Measurements from ENCODE around the gene SH2D4B. TPM values are rescaled to one million over a fixed set of nuclear protein-coding genes. Genes with fewer than 3 reads are reported as not detected.

The SH2D4B gene
- total RNA-seq, 1 experiment from 2014 or later, result 0.07 TPM

DNA sequence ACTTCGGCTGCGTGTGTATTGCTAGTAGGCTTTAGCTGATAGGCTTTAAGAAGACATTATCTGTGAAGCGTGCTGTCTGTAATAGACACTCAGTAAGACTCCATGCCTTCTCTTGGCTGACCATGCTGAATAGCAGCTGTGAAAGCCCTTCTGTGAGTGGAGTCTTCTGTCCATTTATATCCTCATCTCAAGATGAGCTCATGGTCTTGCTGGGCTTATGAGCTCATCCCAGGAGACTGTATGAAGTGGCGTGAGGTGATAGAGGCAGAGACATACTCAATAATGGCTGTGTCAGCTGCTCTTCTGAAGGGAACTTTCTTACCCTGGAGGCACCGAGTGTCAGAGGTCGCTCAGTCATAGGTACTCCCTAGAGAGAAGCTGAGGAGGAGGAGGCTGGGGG, 111.5 kb downstream of the SH2D4B start:
- Histone ChIP-seq H3K9me3 (ENCODE audit: low read length) (no peaks in the 10 kb centered on the region), H3K27me3 (ENCODE audit: low read length) (no peaks in the 10 kb centered on the region), H3K4me2 (ENCODE audit: low read depth, low read length, poor library complexity, severe bottlenecking) (no peak overlapping the region), H3K36me3 (ENCODE audit: insufficient read depth, low read length) (no peaks in the 10 kb centered on the region), H3K79me2 (ENCODE audit: low read length) (no peaks in the 10 kb centered on the region), H3K27ac (ENCODE audit: low read length) (no peak overlapping the region), H3K9ac (ENCODE audit: low read length) (no peak overlapping the region), H3K4me1 (ENCODE audit: low read length) (no peaks in the 10 kb centered on the region), H3K9me2 (replicated peaks; ENCODE audit: insufficient read depth, low read length) (no peaks in the 10 kb centered on the region), H4K20me1 (ENCODE audit: insufficient read depth, low read depth, low read length) (no peaks in the 10 kb centered on the region), H2AFZ (ENCODE audit: low read length) (no peak overlapping the region), H3K4me3 (ENCODE audit: low read length) (no peak overlapping the region)
- DNase-seq, result no peak

DNA sequence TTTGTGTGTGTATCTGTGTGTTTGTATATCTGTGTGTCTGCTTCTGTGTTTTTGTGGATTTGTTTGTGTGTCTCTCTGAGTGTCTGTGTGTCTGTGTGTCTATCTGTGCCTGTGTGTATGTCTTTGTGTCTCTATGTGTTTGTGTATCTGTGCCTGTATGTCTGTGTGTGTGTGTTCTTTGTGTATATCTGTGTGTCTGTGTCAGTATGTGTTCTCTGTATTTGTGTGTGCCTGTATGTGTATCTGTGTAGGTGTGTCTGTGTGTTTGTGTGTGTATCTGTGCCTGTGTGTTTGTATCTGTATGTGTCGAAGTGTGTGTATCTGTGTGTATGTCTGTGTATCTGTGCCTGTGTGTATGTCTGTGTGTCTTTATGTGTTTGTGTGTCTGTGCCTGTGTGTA, 118.2 kb downstream of the SH2D4B start:
- no peak overlapping the region for H3K4me3 ChIP-seq (ENCODE audit: low read length)
- H3K36me3 ChIP-seq (ENCODE audit: insufficient read depth, low read length), result no peaks in the 10 kb centered on the region
- H4K20me1 ChIP-seq (ENCODE audit: insufficient read depth, low read depth, low read length), result no peaks in the 10 kb centered on the region
- H3K9ac ChIP-seq (ENCODE audit: low read length), result no peak overlapping the region
- H3K79me2 ChIP-seq (ENCODE audit: low read length), result no peaks in the 10 kb centered on the region
- no peak for DNase-seq
- no peak overlapping the region for H2AFZ ChIP-seq (ENCODE audit: low read length)
- H3K4me2 ChIP-seq (ENCODE audit: low read depth, low read length, poor library complexity, severe bottlenecking), result no peak overlapping the region
- no peaks in the 10 kb centered on the region for H3K9me2 ChIP-seq (replicated peaks; ENCODE audit: insufficient read depth, low read length)
- H3K9me3 ChIP-seq (ENCODE audit: low read length), result peaks cover 16% of the 10 kb centered on the region
- H3K27ac ChIP-seq (ENCODE audit: low read length), result no peak overlapping the region
- H3K4me1 ChIP-seq (ENCODE audit: low read length), result no peaks in the 10 kb centered on the region
- no peaks in the 10 kb centered on the region for H3K27me3 ChIP-seq (ENCODE audit: low read length)

GRCh38 chr10:80658068-80658467, 120.4 kb downstream of the SH2D4B start:
- Histone ChIP-seq H3K9me3 (ENCODE audit: low read length) (peaks cover 16% of the 10 kb centered on the region), H3K9me2 (replicated peaks; ENCODE audit: insufficient read depth, low read length) (no peaks in the 10 kb centered on the region), H3K27me3 (ENCODE audit: low read length) (no peaks in the 10 kb centered on the region), H3K9ac (ENCODE audit: low read length) (no peak overlapping the region), H3K27ac (ENCODE audit: low read length) (no peak overlapping the region), H3K4me2 (ENCODE audit: low read depth, low read length, poor library complexity, severe bottlenecking) (no peak overlapping the region), H3K4me3 (ENCODE audit: low read length) (no peak overlapping the region), H3K79me2 (ENCODE audit: low read length) (no peaks in the 10 kb centered on the region), H3K4me1 (ENCODE audit: low read length) (no peaks in the 10 kb centered on the region), H2AFZ (ENCODE audit: low read length) (no peak overlapping the region), H3K36me3 (ENCODE audit: insufficient read depth, low read length) (no peaks in the 10 kb centered on the region), H4K20me1 (ENCODE audit: insufficient read depth, low read depth, low read length) (no peaks in the 10 kb centered on the region)
- no peak for DNase-seq

DNA sequence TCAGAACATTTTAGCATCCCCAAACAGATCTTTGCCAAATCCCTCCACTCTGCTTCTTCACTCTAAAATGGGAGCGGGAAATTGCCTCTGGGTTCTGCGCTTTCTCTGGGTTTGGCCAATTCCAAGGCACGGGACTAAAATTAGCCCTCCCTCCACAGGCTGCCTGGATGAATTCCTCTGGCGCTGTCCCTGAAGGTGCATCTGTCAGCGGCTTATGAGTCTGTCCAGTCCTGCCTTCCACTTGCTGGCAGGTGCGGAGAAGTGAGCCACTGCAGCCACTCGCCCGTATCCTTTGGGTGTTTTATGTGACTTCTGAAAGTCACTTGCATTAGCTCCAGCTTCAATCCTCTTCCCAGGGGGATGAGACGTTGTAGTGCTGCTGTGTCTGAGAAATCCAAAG, 121.6 kb downstream of the SH2D4B start:
- Histone ChIP-seq H3K4me2 (ENCODE audit: low read depth, low read length, poor library complexity, severe bottlenecking) (no peak overlapping the region), H2AFZ (ENCODE audit: low read length) (no peak overlapping the region), H3K9me2 (replicated peaks; ENCODE audit: insufficient read depth, low read length) (no peaks in the 10 kb centered on the region), H3K4me3 (ENCODE audit: low read length) (no peak overlapping the region), H3K36me3 (ENCODE audit: insufficient read depth, low read length) (no peaks in the 10 kb centered on the region), H3K4me1 (ENCODE audit: low read length) (no peaks in the 10 kb centered on the region), H3K27me3 (ENCODE audit: low read length) (no peaks in the 10 kb centered on the region), H4K20me1 (ENCODE audit: insufficient read depth, low read depth, low read length) (no peaks in the 10 kb centered on the region), H3K9ac (ENCODE audit: low read length) (no peak overlapping the region), H3K79me2 (ENCODE audit: low read length) (no peaks in the 10 kb centered on the region), H3K9me3 (ENCODE audit: low read length) (peaks cover 16% of the 10 kb centered on the region), H3K27ac (ENCODE audit: low read length) (no peak overlapping the region)
- DNase-seq, result no peak

DNA sequence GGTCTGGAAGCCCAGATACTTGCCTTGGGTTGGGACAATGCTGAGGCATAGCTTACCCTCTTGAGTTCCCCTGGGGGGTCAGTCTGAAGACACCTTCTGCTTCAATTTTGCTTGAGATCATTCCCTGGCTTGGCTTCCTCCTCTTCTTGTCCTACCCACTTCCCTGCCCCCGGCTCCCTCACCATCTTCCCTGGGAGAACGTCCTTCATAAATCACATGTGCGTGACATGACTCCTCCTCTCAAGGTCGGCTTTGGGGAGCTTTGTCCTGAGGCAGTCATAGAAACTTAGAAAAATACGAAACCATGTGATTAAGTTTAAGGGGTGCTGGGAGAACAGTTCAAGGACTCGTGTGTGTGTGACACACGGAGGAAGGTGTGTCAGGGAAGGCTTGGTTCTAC, 122.6 kb downstream of the SH2D4B start:
- H3K27me3 ChIP-seq (ENCODE audit: low read length), result no peaks in the 10 kb centered on the region
- peaks cover 16% of the 10 kb centered on the region for H3K9me3 ChIP-seq (ENCODE audit: low read length)
- no peaks in the 10 kb centered on the region for H3K9me2 ChIP-seq (replicated peaks; ENCODE audit: insufficient read depth, low read length)
- no peaks in the 10 kb centered on the region for H3K36me3 ChIP-seq (ENCODE audit: insufficient read depth, low read length)
- no peak overlapping the region for H3K4me3 ChIP-seq (ENCODE audit: low read length)
- no peaks in the 10 kb centered on the region for H3K4me1 ChIP-seq (ENCODE audit: low read length)
- no peak for DNase-seq
- H2AFZ ChIP-seq (ENCODE audit: low read length), result no peak overlapping the region
- H3K79me2 ChIP-seq (ENCODE audit: low read length), result no peaks in the 10 kb centered on the region
- no peak overlapping the region for H3K4me2 ChIP-seq (ENCODE audit: low read depth, low read length, poor library complexity, severe bottlenecking)
- no peak overlapping the region for H3K9ac ChIP-seq (ENCODE audit: low read length)
- no peak overlapping the region for H3K27ac ChIP-seq (ENCODE audit: low read length)
- H4K20me1 ChIP-seq (ENCODE audit: insufficient read depth, low read depth, low read length), result no peaks in the 10 kb centered on the region

DNA sequence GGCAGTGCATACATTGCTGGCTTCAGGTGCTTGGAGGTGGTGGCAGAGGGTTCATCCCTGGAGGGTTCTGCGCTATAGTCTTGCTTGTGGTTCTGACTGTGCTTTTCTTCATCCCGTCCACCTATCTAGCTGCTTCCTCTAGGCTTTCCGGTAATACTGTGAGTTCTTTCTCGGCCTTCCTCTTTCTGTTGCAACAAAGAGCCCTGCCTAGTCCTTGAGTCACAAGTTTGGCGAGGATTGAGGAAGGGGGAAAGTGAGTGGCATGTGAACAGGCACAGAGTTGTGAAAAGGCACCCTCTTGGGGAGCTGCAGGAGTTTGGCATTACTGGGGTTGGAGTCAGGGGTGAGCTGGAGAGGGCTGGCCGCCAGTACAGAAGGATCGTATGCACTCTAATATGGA, 123.0 kb downstream of the SH2D4B start:
- Histone ChIP-seq H3K9ac (ENCODE audit: low read length) (no peak overlapping the region), H3K79me2 (ENCODE audit: low read length) (no peaks in the 10 kb centered on the region), H3K9me3 (ENCODE audit: low read length) (peaks cover 14% of the 10 kb centered on the region), H4K20me1 (ENCODE audit: insufficient read depth, low read depth, low read length) (no peaks in the 10 kb centered on the region), H3K4me1 (ENCODE audit: low read length) (no peaks in the 10 kb centered on the region), H2AFZ (ENCODE audit: low read length) (no peak overlapping the region), H3K27ac (ENCODE audit: low read length) (no peak overlapping the region), H3K4me2 (ENCODE audit: low read depth, low read length, poor library complexity, severe bottlenecking) (no peak overlapping the region), H3K9me2 (replicated peaks; ENCODE audit: insufficient read depth, low read length) (no peaks in the 10 kb centered on the region), H3K27me3 (ENCODE audit: low read length) (no peaks in the 10 kb centered on the region), H3K36me3 (ENCODE audit: insufficient read depth, low read length) (no peaks in the 10 kb centered on the region), H3K4me3 (ENCODE audit: low read length) (no peak overlapping the region)
- DNase-seq, result no peak

GRCh38 chr10:80661526-80661925, 123.8 kb downstream of the SH2D4B start:
- no peak for DNase-seq
- H3K27ac ChIP-seq (ENCODE audit: low read length), result no peak overlapping the region

GRCh38 chr10:80662429-80663261, 124.9 kb downstream of the SH2D4B start:
- Histone ChIP-seq H4K20me1 (ENCODE audit: insufficient read depth, low read depth, low read length) (no peaks in the 10 kb centered on the region), H3K9me2 (replicated peaks; ENCODE audit: insufficient read depth, low read length) (no peaks in the 10 kb centered on the region), H2AFZ (ENCODE audit: low read length) (no peak overlapping the region), H3K79me2 (ENCODE audit: low read length) (no peaks in the 10 kb centered on the region), H3K4me3 (ENCODE audit: low read length) (no peak overlapping the region), H3K27me3 (ENCODE audit: low read length) (no peaks in the 10 kb centered on the region), H3K4me2 (ENCODE audit: low read depth, low read length, poor library complexity, severe bottlenecking) (no peak overlapping the region), H3K36me3 (ENCODE audit: insufficient read depth, low read length) (no peaks in the 10 kb centered on the region), H3K27ac (ENCODE audit: low read length) (no peak overlapping the region), H3K9ac (ENCODE audit: low read length) (no peak overlapping the region), H3K9me3 (ENCODE audit: low read length) (0 out of 2 replicates have a peak, but pooled peaks cover 6% of the 10 kb centered on the region), H3K4me1 (ENCODE audit: low read length) (no peaks in the 10 kb centered on the region)
- DNase-seq, result peak; percentile 81

More at GRCh38 chr10:80661526-80661925, 123.8 kb downstream of the SH2D4B start:
- H4K20me1 ChIP-seq (ENCODE audit: insufficient read depth, low read depth, low read length), result no peaks in the 10 kb centered on the region
- H3K9me3 ChIP-seq (ENCODE audit: low read length), result peaks cover 7% of the 10 kb centered on the region; the same call in 1 of the 2 replicates
- no peaks in the 10 kb centered on the region for H3K36me3 ChIP-seq (ENCODE audit: insufficient read depth, low read length)
- no peaks in the 10 kb centered on the region for H3K4me1 ChIP-seq (ENCODE audit: low read length)
- no peaks in the 10 kb centered on the region for H3K79me2 ChIP-seq (ENCODE audit: low read length)
- H3K27me3 ChIP-seq (ENCODE audit: low read length), result no peaks in the 10 kb centered on the region
- H3K4me2 ChIP-seq (ENCODE audit: low read depth, low read length, poor library complexity, severe bottlenecking), result no peak overlapping the region
- H3K9ac ChIP-seq (ENCODE audit: low read length), result no peak overlapping the region
- H3K4me3 ChIP-seq (ENCODE audit: low read length), result no peak overlapping the region
- no peak overlapping the region for H2AFZ ChIP-seq (ENCODE audit: low read length)
- no peaks in the 10 kb centered on the region for H3K9me2 ChIP-seq (replicated peaks; ENCODE audit: insufficient read depth, low read length)
